GM19099 (cell line): ENCODE data around the gene WASL.

Source experiments
- POLR2A ChIP-seq: IDR thresholded peaks from 3 replicates; pipeline ENCODE4 v1.6.1; 2011; ENCODE audit warnings: low read depth; ENCODE audit not compliant: insufficient read length; ENCODE audit errors: extremely low read depth

WASL gene

DNA sequence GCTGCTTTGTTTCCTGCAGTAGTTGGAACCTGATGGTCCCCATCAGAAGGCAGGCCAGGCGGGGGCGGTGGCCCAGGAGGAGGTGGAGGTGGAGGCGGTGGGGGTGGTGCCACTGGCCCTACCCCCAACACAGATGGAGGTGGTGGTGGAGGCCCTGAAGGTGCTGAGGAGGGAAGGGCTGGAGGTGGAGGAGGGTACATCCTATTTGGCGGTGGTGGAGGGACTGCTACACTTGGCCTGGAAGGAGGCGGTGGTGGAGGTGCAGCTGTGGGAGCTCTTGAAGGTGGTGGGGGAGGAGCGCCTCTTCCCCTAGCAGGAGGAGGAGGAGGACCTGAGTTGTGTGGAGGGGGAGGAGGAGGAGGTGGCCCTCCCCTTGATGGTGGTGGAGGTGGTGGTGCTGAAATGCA is 56.3 kb downstream of the WASL start:
- no peak for TF ChIP-seq POLR2A

DNA sequence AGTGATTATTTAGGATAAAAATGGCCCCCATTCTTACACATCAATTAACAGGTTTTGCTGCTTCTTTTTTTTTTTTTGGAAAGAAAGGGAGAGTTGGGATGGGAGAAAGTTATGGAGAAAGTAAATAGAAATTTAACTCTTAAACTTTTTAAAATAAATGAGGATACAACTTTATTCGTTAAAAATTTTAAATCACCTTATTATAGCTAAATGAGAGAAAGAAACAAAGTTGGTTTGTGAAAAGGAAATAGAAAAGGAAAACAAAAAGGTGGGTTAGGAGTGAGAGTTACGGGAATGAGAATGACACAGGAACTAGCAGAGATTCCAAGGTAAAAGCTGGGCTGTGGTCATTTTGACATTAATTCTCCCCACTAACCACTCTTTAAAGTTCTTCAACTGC is 58.3 kb downstream of the WASL start:
- TF ChIP-seq POLR2A, result no peak

DNA sequence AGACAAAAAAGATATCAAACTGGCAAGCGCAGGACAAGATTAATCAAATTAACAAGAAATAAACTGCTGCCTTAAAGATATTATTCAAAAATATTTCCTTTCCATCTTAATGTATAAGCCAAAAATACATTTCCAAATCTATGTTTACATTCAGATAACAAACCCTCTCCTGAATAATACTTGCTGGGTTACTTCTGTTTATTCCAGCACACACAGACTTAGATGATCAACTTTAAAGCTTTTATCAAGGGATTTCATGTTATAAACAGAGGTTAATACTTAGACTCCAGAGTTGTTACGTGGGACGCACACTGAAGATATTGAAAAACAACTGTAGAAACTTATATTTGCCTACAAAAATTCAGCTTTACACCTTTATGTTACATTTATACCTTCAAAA is 59.6 kb downstream of the WASL start:
- TF ChIP-seq POLR2A, result no peak

DNA sequence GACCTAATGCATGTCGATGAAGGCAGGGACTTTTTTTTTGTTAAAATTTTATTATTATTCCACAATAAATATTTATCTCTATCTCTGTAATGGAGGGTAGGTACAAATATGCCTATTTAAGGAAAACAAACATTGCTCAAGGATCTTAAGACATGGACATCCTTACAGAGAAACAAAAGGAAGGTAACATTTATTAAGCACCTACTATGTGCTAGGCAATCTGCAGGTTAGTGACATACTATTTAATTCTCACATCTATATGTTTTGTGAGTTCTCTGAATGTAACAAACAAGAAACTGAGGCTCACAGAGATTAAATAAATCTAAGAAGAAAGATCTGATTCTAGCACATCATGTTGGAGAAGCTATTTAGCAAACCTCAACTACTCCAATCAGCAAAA is 61.1 kb downstream of the WASL start:
- TF ChIP-seq POLR2A, result no peak

DNA sequence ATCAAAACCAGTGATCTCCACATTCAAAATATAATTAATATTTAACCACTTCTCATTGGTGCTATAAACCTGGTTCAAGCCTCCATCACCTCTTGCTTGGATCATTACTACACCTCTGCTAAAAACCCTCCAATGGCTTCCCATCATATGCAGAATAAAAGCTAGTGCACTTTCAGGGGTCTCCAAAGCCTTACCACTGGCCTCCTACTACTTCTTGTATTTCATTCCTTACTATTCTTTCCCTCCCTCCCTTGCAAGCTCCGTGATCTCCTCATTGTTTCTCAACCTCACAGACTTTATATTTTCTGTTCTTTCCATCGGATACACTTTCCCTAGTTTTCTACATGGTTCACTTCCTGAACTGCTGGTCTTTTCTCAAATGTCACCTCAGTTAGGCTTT is 61.6 kb downstream of the WASL start:
- TF ChIP-seq POLR2A, result no peak

DNA sequence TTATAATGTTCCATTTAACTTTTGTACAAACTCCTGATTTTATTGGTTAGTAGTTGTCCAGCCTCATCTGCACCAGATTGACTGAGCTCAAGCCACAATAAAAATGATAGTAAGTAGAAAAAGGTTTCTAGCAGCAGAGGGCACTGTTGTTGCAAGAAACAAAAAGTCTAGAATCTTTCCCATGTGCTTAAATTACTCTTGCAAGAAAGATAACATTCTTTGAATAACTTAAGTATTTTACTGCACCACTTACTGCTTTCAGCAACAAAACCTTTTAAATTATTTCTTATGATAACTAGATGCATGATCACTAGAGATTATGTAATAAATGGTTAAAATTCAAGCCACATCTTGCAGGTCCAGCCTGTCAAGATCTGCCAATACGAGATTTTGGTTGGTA is 66.1 kb downstream of the WASL start:
- TF ChIP-seq POLR2A, result no peak

DNA sequence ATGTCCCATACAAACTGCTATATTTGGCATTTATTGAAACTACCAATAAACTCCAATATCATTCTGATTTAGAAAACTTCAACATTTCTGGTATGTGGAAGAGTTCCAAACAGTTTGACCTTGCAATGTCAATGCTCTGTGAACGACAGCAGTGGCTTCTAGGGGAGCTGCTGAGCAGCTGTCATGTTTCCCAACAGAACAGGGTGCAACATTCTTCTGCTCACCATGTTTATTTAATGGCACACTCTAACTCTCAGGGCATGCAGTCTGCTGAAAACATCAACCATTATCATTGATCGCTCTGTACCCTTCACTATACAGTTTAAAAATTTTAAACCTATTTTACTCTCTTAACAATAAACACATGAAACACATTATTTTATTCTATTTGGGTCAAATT is 67.2 kb downstream of the WASL start:
- no peak for TF ChIP-seq POLR2A

DNA sequence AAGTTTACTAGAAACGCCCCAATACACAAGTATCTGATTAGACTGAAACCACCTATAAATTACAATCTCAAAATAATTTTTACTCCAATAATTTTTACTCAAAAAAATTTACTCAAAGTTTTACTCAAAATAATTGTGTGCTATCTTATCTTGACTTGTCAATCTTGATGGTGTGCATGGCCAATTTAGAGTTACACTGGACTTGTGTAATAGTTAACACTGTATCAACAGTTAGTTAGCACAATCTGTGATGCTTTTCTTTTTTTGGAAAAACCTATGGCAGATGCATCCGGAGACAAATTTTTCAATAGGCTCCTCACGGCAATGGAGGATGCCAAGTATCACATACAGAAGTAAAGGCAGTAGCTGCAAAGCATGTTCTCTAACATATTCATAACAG is 68.2 kb downstream of the WASL start:
- no peak for TF ChIP-seq POLR2A

DNA sequence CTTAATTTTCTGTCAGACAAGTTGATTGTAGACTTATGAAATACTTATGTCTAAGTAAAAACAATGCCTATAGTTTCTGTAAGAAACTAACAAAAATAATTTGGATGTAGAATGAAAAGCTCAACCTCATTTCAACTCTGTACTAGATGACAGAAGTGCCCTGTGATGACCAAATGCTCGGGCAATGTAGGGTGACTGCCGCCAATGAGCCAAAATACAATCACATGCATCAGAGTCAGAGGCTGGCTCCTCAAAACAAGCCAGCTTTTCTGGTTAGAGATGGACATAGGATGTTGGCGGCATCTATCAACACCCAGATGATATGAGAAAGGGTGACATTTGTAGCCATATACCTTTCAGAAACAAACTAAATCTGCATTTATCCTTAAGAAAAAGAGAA is 69.2 kb downstream of the WASL start:
- TF ChIP-seq POLR2A, result no peak

DNA sequence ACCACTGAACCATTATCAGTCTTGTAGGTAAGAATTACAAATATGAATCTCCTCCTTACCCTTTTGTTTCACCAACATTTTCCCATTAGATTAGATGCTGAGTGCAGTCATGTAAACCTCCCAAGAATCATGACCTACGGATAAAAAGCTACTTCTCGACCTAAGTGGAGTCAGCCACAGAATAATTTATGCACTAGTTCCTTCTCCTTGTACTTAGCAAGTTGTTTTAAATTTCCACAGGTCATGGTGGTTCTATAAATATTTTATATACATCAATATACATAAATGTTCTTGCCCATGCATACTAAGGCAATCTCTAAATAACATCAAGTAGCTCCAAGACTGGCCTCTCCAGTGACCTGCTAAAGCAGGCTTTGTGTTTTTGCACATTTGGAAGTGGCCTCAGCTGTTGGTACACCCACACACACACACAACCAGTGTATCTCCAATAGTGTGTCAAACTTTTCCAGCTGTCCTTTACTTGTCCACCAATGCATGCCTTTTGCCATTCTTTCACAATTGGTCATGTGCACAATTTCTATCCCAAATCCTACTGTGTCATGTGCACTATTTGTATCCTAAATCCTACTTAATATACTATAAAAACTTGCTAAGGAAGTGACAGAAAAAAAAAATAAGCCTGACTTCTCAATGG is 71.6 kb downstream of the WASL start:
- TF ChIP-seq POLR2A, result no peak

DNA sequence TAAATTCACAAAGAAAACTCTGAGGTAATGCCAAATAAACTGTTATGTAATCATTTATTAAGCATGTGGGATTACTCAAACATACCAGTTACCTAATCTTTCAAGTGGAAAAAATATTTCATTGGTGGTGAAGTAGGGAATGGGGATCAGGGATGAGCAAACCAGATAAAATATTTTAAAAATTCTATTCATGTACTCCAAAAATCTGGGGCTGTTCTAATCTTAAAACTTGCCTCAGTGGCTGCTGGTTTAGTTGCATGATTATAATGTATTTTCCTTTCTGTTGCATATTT is 73.7 kb downstream of the WASL start:
- no peak for TF ChIP-seq POLR2A

DNA sequence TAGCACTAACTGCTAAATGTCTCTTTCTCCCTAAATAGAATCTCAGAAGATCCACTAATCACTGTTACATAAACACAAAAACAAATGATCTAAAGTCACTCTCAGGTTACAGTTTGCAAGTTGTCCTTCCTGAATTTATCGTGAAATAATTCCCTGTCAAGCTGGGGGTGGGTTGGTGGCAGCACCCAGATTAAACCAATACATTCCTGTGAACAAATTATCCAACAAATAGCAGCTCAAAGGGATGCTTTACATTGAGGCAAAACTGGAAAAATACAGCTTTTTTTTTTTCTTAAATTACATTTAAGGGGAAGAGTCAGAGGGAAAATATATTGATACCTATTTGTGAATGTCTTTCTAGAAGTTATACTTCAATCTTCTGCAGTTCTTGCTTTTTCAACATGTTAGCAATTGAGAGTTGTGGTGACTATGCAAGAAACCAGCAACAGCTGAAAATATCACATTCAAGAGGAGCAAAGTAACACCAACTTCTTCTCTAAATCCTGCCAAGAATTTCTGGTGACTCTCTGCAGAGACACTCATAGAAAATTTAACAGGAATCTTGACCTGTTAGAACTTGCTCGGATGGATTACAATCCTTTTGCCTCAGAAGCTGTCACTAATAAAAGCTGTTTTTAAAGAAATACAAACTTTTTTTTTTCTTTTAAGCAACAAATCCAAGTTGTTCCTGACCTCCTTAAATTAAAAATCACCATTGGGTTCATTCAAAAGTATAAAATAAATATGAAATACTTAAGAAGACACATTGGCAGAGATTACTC is 74.2 kb downstream of the WASL start:
- no peak for TF ChIP-seq POLR2A

DNA sequence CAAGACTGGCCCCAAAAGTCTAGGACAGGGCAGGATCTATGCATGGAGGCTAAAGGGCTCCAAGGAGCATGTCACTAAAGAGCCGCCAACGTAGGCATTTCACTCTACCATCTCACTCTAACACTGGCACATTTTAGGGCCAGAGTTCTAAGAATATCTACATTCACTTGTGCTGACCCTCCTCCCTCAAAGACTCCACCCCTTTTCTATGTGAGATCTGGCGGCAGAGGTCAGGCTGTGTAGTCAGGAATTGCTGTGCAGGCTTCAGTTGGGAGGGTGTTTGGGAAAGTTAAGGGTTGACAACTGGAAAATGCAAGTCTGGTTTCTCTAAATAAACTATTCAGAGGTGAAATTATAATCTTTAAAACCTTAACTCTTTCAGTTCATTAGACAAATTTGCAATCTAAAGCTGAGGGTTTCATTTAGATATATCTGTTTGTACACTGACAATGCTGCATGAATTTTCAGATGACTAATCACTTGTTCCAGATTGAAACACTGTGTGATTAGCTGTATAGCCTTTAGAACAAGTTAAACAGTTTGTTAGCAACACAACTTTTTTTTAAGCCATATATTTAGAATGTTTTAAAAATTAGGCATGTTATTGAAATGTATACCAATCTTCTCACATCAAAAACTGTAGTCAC is 74.9 kb downstream of the WASL start:
- TF ChIP-seq POLR2A, result no peak

DNA sequence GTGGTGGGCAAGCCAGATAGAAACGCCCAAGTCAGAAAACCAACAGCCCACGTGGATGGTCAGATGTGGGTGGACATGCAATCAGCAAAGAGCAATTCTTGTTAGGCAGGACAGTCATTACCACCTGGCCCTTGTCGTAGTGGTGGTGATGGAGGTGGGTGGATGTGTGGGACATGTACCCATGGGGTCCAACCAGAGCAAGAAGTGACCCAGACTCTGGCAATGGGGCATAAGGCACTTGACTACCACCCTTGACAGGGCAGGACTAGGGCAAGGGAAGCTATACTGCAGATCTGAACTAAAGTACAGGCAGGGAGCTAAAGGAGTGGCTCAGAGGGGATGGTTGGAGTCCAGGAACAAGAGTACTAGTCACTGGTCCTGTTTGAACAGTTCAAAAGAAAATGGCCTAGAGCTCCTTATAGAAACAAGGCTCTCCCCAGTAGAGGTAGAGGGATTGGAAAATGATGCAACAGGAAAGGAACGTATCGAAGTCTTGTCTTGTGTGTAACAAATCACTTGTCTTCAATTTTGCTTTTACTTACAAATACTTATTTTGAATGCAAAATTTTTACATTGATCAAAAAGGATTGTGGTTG is 75.6 kb downstream of the WASL start:
- no peak for TF ChIP-seq POLR2A

DNA sequence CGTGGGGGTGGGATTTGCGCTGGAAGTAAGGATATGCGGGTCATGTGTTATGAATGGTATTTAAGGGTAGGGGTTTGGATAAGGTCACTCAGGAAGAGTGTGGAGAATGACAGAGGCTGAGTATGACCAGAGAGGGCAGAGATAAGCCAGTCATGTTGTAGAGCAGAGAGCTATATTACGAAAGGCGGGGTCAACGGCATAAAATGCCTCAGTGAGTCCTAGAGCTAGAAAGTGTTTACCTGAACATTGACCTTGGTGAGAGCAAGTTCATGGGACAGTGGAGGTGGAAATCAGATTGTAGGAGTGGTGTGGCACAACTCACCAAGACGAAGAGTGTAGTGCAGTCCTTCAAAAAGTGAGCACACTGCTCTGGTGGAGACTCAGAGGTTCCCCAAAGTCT is 79.3 kb downstream of the WASL start:
- no peak for TF ChIP-seq POLR2A

DNA sequence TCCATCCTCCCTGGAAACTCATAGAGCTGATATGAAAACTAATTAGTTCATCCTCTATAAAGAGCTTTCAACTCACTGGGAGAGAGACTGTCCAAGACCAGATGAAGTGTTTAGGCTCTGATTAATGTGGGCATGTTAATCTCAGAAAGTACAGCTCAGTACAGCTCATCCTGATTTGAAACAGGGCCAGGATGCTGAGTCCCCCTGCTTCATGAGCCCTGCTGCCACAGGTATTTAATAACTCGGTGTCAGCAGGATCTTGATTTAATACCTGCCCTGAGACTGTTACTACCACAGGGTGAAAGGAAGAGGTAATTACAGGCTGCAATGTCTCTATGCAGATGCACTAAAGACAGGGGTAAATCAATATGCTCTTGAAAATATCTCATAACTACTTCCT is 82.3 kb downstream of the WASL start:
- TF ChIP-seq POLR2A, result no peak
